WTC11 (cell line): ENCODE results near the gene RTN4RL1. TPM values are rescaled to one million over a fixed set of nuclear protein-coding genes. Genes with fewer than 3 reads are reported as not detected.

ENCODE experiments used
- ATAC-seq: fragments of 200-7000 bp; cut with Tn5 transposase; 2 replicates; pipeline ENCODE4 v1.10.0; 2021; ENCODE audit warnings: mild to moderate bottlenecking, moderate library complexity
- CTCF ChIA-PET: fragments of 300-600 bp; sonication (Branson Sonifier 250); formaldehyde crosslinking; loops from one replicate; lab custom pipeline; 2021; ENCODE audit warnings: antibody characterized with exemption; lab: Charles Lee
- POLR2A ChIA-PET: fragments of 350-600 bp; sonication (Branson Sonifier 250); formaldehyde crosslinking; loops from one replicate; lab custom pipeline; 2021; ENCODE audit warnings: antibody characterized with exemption; lab: Charles Lee
- DNase-seq: peaks from one replicate; pipeline ENCODE4 v3.0.0; 2021; ENCODE audit warnings: low spot score
- H3K27ac Mint-ChIP-seq: 2 replicates; pipeline ENCODE4 v1.8.0; 2021; ENCODE audit warnings: mixed read lengths
- H3K27me3 Mint-ChIP-seq: 2 replicates; pipeline ENCODE4 v1.8.0; 2021; ENCODE audit warnings: low read depth, mild to moderate bottlenecking, moderate library complexity, mixed read lengths
- H3K36me3 Mint-ChIP-seq: 2 replicates; pipeline ENCODE4 v1.8.0; 2021; ENCODE audit warnings: mixed read lengths
- H3K4me1 Mint-ChIP-seq: 2 replicates; pipeline ENCODE4 v1.8.0; 2022; ENCODE audit warnings: mixed read lengths
- H3K4me3 Mint-ChIP-seq: 2 replicates; pipeline ENCODE4 v1.8.0; 2021; ENCODE audit warnings: mild to moderate bottlenecking, moderate library complexity, mixed read lengths
- H3K9me3 Mint-ChIP-seq: 2 replicates; pipeline ENCODE4 v1.8.0; 2021; ENCODE audit warnings: mixed read lengths
- CREM ChIP-seq: sonication (generic); formaldehyde crosslinking; IDR thresholded peaks from 2 replicates; pipeline ENCODE4 v1.8.1; 2022; ENCODE audit warnings: mild to moderate bottlenecking, missing genetic modification reagents, moderate library complexity
- CTCF ChIP-seq: fragments of 200-600 bp; IDR thresholded peaks from 2 replicates; pipeline ENCODE4 v1.8.0; 2022; ENCODE audit warnings: antibody characterized with exemption
- ESRRA ChIP-seq: sonication (generic); formaldehyde crosslinking; IDR thresholded peaks from 2 replicates; pipeline ENCODE4 v1.8.1; 2022; ENCODE audit warnings: mild to moderate bottlenecking, missing genetic modification reagents, borderline replicate concordance
- GABPB1 ChIP-seq: sonication (generic); formaldehyde crosslinking; IDR thresholded peaks from 2 replicates; pipeline ENCODE4 v1.8.1; 2023; ENCODE audit warnings: mild to moderate bottlenecking, missing genetic modification reagents
- MAX ChIP-seq: sonication (generic); formaldehyde crosslinking; IDR thresholded peaks from 2 replicates; pipeline ENCODE4 v1.8.0; 2022; ENCODE audit warnings: mild to moderate bottlenecking, missing genetic modification reagents
- MLX ChIP-seq: sonication (generic); formaldehyde crosslinking; IDR thresholded peaks from 2 replicates; pipeline ENCODE4 v1.8.1; 2023; ENCODE audit warnings: mild to moderate bottlenecking, missing genetic modification reagents, moderate library complexity
- NFYB ChIP-seq: sonication (generic); formaldehyde crosslinking; conservative IDR thresholded peaks from 2 replicates; pipeline ENCODE4 v1.8.0; 2022; ENCODE audit warnings: low read depth, missing genetic modification reagents
- NR2C2 ChIP-seq: sonication (generic); formaldehyde crosslinking; IDR thresholded peaks from 2 replicates; pipeline ENCODE4 v1.8.0; 2022; ENCODE audit warnings: mild to moderate bottlenecking, missing genetic modification reagents
- OVOL2 ChIP-seq: fragments of 250-450 bp; sonication (Bioruptor Pico); IDR thresholded peaks from 2 replicates; pipeline ENCODE4 v1.9.0; 2021; ENCODE audit warnings: mild to moderate bottlenecking, borderline replicate concordance
- PREB ChIP-seq: sonication (generic); formaldehyde crosslinking; IDR thresholded peaks from 2 replicates; pipeline ENCODE4 v1.8.1; 2022; ENCODE audit warnings: mild to moderate bottlenecking, missing genetic modification reagents, moderate library complexity, borderline replicate concordance
- SMAD4 ChIP-seq: sonication (generic); formaldehyde crosslinking; IDR thresholded peaks from 2 replicates; pipeline ENCODE4 v1.8.0; 2022; ENCODE audit warnings: mild to moderate bottlenecking, missing genetic modification reagents
- SP1 ChIP-seq: sonication (generic); formaldehyde crosslinking; conservative IDR thresholded peaks from 2 replicates; pipeline ENCODE4 v1.8.1; 2022; ENCODE audit warnings: missing genetic modification reagents
- STAT6 ChIP-seq: sonication (generic); formaldehyde crosslinking; conservative IDR thresholded peaks from 2 replicates; pipeline ENCODE4 v1.8.1; 2023; ENCODE audit warnings: mild to moderate bottlenecking, low read depth, missing genetic modification reagents, moderate library complexity
- TEAD1 ChIP-seq: sonication (generic); formaldehyde crosslinking; IDR thresholded peaks from 2 replicates; pipeline ENCODE4 v1.8.0; 2022; ENCODE audit warnings: mild to moderate bottlenecking, missing genetic modification reagents
- TEAD4 ChIP-seq: sonication (generic); formaldehyde crosslinking; IDR thresholded peaks from 2 replicates; pipeline ENCODE4 v1.8.0; 2022; ENCODE audit warnings: mild to moderate bottlenecking, missing genetic modification reagents
- TP53 ChIP-seq: sonication (generic); formaldehyde crosslinking; IDR thresholded peaks from 2 replicates; pipeline ENCODE4 v1.8.1; 2023; ENCODE audit warnings: mild to moderate bottlenecking, missing genetic modification reagents
- USF1 ChIP-seq: sonication (generic); formaldehyde crosslinking; IDR thresholded peaks from 2 replicates; pipeline ENCODE4 v1.8.0; 2022; ENCODE audit warnings: mild to moderate bottlenecking, missing genetic modification reagents
- ZBTB21 ChIP-seq: sonication (generic); formaldehyde crosslinking; IDR thresholded peaks from 2 replicates; pipeline ENCODE4 v1.8.1; 2023; ENCODE audit warnings: mild to moderate bottlenecking, missing genetic modification reagents, borderline replicate concordance
- ZNF423 ChIP-seq: fragments of 250-450 bp; sonication (Bioruptor Pico); IDR thresholded peaks from 2 replicates; pipeline ENCODE4 v2.1.2; 2022; ENCODE audit warnings: mild to moderate bottlenecking, moderate library complexity
- ZNF532 ChIP-seq: fragments of 250-450 bp; sonication (Bioruptor Pico); IDR thresholded peaks from 2 replicates; pipeline ENCODE4 v1.9.0; 2021; ENCODE audit warnings: mild to moderate bottlenecking, borderline replicate concordance
- ZSCAN18 ChIP-seq: fragments of 250-450 bp; sonication (Bioruptor Pico); IDR thresholded peaks from 2 replicates; pipeline ENCODE4 v2.1.2; 2022; ENCODE audit warnings: mild to moderate bottlenecking, moderate library complexity
- total RNA-seq: library from RNA; stranded (reverse); gene quantifications from 3 replicates; pipeline ENCODE4 v1.2.3, GENCODE V29; 2021

RTN4RL1 gene
- total RNA-seq, 1 experiment from 2014 or later: 0.72 TPM

GRCh38 chr17:2051061-2051932 lies 26.2 kb upstream of the RTN4RL1 start (continued):
- no peak for TF ChIP-seq PREB (CRISPR knock-in tag)
- no peak for TF ChIP-seq NR2C2 (CRISPR knock-in tag)
- no peak for TF ChIP-seq ZNF423 (CRISPR knock-in tag)
- TF ChIP-seq TEAD4: no peak
- TF ChIP-seq TEAD1 (CRISPR knock-in tag): no peak
- TF ChIP-seq NFYB (CRISPR knock-in tag): no peak
- TF ChIP-seq CTCF: no peak
- no peak for TF ChIP-seq MLX (CRISPR knock-in tag)

GRCh38 chr17:2050300-2051060 lies 25.3 kb upstream of the RTN4RL1 start:
- ATAC-seq: peak; percentile 4
- no peak for TF ChIP-seq ZNF532
- TF ChIP-seq ESRRA (CRISPR knock-in tag): 0 out of 2 replicates have a peak, but pooled peaks have one; percentile 56
- TF ChIP-seq ZSCAN18 (CRISPR knock-in tag): no peak
- 0 out of 2 replicates have a peak, but pooled peaks have one; percentile 0 for TF ChIP-seq TP53 (CRISPR knock-in tag)
- no peak for TF ChIP-seq OVOL2
- TF ChIP-seq ZBTB21: peak; percentile 99
- no peak for TF ChIP-seq SMAD4
- peak; percentile 52; the same call in 1 of the 2 replicates for TF ChIP-seq SP1 (CRISPR knock-in tag)
- no peak for TF ChIP-seq GABPB1 (CRISPR knock-in tag)
- no peak for TF ChIP-seq STAT6 (CRISPR knock-in tag)
- peak; percentile 72; the same call in 1 of the 2 replicates for TF ChIP-seq MAX (CRISPR knock-in tag)
- TF ChIP-seq CREM: 0 out of 2 replicates have a peak, but pooled peaks have one; percentile 59
- no peak for TF ChIP-seq USF1

More at GRCh38 chr17:2050300-2051060, 25.3 kb upstream of the RTN4RL1 start:
- no peaks in the 10 kb centered on the region for H3K9me3 Mint-ChIP-seq
- no peak overlapping the region for H3K4me3 Mint-ChIP-seq
- POLR2A ChIA-PET: no interaction called here
- peak; percentile 68 for DNase-seq
- CTCF ChIA-PET: interaction anchor here (0.7 to 1.7 kb wide), 2 partner anchors 8 to 14 kb away, joined by 3 to 5 read pairs; no protein-coding TSS in a partner anchor
- H3K36me3 Mint-ChIP-seq: no peaks in the 10 kb centered on the region
- H3K4me1 Mint-ChIP-seq: no peaks in the 10 kb centered on the region
- peaks cover 71% of the 10 kb centered on the region for H3K27me3 Mint-ChIP-seq
- no peak overlapping the region for H3K27ac Mint-ChIP-seq
